ENCODE results near the gene TAF11L12.
"Not testable (repeated sequence)": the region's sequence is repeated elsewhere in the genome, so short reads cannot be mapped to it uniquely, and the experiment has no call there.

Gene TAF11L12

DNA sequence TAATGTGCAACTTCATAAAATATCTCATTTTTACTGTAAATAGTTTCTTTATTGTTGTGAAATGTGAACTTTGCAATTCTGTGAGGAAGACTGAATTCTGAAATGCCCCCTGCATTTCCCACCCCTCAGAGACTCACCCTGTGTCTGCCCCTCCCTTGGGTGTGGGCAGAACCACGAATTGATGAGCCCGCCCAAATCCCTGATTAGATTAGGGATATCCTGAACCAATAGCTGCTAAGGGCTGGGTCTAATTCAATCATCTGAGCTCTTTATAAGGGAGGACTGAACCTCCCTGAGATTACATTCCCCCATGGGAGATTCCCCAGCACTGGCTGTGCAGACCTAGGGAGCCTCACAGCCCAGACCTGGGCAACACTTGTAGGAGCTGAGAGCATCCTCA, at the start of gene TAF11L12:
TAF11L12 (plus strand) TSS at position 301 of the 400 bp plus-strand sequence.
- not testable (repeated sequence) for DNase-seq

DNA sequence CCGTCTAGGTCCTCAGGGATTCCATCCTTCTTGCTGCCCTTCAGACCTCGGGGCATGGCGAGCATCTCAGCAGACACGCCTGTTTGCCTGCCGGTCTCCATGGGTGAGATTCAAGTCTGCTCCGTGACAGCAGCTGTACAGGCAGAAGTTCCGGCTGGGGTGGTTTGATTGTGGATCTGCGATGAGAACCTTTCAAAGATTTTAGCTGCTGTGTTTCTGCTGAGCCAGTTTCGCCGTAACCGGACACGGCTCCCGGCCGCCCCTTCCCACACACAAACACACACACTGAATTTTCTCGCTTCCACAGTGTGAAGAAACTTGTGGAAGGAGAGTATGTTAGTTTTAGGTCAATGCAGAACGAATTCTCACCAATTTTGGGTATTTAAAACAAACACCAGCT, 24.5 kb upstream of the TAF11L12 start, which contains the start of gene TAF11L7:
TAF11L7 (minus strand) TSS at position 101 of the 400 bp plus-strand sequence.
- DNase-seq: not testable (repeated sequence)

DNA sequence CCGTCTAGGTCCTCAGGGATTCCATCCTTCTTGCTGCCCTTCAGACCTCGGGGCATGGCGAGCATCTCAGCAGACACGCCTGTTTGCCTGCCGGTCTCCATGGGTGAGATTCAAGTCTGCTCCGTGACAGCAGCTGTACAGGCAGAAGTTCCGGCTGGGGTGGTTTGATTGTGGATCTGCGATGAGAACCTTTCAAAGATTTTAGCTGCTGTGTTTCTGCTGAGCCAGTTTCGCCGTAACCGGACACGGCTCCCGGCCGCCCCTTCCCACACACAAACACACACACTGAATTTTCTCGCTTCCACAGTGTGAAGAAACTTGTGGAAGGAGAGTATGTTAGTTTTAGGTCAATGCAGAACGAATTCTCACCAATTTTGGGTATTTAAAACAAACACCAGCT, 19.3 kb upstream of the TAF11L12 start, which contains the start of gene TAF11L8:
TAF11L8 (minus strand) TSS at position 101 of the 400 bp plus-strand sequence.
- not testable (repeated sequence) for DNase-seq

DNA sequence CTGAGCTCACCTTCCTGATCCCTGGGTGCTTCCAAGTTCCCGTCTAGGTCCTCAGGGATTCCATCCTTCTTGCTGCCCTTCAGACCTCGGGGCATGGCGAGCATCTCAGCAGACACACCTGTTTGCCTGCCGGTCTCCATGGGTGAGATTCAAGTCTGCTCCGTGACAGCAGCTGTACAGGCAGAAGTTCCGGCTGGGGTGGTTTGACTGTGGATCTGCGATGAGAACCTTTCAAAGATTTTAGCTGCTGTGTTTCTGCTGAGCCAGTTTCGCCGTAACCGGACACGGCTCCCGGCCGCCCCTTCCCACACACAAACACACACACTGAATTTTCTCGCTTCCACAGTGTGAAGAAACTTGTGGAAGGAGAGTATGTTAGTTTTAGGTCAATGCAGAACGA, 15.9 kb upstream of the TAF11L12 start, which contains the start of gene TAF11L9:
TAF11L9 (minus strand) TSS at position 140 of the 400 bp plus-strand sequence.
- not testable (repeated sequence) for DNase-seq

DNA sequence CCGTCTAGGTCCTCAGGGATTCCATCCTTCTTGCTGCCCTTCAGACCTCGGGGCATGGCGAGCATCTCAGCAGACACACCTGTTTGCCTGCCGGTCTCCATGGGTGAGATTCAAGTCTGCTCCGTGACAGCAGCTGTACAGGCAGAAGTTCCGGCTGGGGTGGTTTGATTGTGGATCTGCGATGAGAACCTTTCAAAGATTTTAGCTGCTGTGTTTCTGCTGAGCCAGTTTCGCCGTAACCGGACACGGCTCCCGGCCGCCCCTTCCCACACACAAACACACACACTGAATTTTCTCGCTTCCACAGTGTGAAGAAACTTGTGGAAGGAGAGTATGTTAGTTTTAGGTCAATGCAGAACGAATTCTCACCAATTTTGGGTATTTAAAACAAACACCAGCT, 12.5 kb upstream of the TAF11L12 start, which contains the start of gene TAF11L10:
TAF11L10 (minus strand) TSS at position 101 of the 400 bp plus-strand sequence.
- DNase-seq: not testable (repeated sequence)

DNA sequence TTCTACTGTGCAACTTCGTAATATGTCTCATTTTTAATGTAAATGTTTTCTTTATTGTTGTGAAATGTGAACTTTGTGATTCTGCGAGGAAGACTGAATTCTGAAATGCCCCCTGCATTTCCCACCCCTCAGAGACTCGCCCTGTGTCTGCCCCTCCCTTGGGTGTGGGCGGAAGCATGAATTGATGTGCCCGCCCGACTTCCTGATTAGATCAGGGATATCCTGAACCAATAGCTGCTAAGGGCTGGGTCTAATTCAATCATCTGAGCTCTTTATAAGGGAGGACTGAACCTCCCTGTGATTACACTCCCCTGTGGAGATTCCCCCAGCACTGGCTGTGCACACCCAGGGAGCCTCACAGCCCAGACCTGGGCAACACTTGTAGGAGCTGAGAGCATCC, 6.3 kb upstream of the TAF11L12 start, which contains the start of gene TAF11L11:
TAF11L11 (plus strand) TSS at position 304 of the 400 bp plus-strand sequence.
- not testable (repeated sequence) for DNase-seq

DNA sequence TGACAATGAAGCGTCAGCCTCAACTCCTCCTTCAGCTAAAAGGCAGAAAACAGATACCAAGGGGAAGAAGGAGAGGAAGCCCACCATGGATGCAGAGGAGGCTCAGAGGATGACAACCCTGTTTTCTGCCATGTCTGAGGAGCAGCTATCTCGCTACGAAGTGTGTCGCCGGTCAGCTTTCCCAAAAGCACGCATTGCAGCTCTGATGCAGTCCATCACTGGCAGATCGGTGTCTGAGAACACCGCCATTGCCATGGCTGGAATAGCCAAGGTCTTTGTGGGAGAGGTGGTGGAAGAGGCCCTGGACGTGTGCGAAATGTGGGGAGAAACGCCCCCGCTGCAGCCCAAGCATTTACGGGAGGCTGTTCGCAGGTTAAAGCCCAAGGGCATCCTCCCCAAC, 5.2 kb upstream of the TAF11L12 start:
- DNase-seq: no peak

DNA sequence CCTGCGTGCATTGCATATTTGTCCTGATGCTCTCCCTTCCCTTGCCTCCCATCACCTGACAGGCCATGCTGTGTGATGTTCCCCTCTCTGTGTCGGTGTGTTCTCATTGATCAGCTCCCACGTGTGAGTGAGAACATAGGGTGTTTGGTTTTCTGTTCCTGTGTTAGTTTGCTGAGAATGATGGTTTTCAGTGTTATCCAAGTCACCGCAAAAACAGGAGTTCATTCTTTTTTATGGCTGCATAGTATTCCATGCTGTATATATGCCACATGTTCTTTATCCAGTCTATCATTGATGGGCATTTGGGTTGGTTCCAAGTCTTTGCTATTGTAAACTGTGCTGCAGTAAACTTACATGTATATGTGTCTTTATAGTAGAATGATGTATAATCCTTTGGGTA, 2.7 kb upstream of the TAF11L12 start:
- DNase-seq: not testable (repeated sequence)

DNA sequence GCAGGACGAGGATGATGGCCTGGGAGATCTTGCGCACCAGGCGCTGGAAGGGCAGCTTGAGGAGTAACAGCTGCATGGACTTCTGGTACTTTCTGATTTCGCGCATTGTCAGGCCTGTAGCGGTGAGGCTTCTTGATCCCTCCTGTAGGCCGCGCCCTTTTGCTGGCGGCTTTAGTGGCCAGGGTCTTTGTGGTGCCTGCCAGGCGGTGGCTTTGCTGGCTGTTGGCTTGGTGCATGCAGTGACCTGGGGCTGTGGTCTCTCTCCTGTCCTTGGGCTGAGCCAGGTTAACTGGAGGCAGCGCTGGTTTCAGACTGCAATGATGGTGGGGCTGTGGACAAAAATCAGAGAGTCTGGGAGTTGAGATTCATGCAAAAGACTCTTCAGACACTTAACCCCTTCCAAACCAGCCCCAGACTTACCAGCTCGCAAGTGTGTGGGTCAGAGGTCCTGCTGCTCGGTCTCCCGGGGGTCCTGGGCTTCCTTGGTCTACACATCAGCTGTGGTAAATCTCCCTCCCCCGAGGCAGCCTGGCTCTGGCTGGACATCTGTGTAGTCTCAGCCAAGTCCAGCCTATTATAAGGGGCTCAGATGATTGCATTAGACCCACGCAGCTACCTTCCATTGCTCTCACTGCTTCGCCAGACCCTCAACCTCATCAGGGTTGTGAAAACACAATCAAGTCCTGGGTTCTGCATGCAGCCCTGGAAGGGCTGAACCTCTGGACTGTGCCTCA, 4.8 kb downstream of the TAF11L12 start:
- no peak for DNase-seq

DNA sequence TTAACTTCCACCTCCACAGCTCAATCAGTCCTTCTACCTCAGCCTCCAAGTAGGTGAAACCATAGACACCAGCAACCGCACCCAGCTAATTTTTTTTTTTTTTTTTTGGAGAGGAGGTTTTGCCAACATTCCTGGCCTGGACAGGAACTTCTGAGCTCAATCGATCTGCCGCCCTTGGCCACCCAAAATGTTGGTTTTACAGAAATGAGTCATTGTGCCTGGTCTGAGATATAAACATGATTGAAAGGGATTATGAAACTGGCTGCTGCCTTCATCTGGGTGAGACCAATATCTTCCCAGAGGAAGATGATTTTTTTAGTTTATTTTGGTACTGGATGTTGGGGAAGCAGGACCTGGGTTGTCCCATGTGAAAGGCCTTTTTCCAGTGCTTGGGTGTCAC, 9.2 kb downstream of the TAF11L12 start:
- no peak for DNase-seq

DNA sequence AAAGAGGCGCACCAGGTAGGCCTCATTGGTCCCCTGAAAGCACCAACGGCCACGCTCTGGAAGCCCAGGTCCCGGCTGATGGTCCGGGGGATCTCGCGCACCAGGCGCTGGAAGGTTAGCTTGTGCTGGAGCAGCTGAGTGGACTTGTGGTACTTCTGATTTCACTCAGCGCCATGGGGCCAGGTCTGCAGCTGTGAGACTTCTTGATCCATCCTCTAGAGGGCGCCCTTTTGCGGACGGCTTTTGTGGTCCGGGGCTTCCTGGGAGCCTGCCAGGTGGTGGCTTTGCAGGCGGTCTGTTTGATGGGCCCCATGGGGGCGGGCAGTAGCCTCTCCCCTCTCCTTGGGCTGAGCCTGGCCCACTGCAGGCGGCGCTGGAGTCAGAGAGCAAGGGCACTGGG, 10.4 kb downstream of the TAF11L12 start:
- no peak for DNase-seq

DNA sequence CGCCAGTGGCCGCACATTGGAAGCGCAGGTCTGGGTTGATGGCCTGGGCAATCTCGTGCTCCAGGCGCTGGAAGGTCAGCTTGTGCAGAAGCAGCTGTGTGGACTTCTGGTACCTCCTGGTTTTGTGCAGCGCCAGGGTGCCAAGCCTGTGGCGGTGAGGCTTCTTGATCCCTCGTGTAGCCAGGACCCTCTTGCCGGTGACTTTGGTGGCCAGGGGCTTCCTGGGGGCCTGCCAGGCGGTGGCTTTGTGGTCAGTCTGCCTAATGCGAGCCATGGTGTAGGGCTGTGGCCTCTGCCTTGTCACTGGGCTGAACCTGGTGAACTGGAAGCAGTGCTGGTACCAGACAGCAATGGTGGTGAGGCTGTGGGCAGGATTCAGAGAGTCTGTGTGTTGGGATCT, 15.5 kb downstream of the TAF11L12 start:
- DNase-seq: no peak

DNA sequence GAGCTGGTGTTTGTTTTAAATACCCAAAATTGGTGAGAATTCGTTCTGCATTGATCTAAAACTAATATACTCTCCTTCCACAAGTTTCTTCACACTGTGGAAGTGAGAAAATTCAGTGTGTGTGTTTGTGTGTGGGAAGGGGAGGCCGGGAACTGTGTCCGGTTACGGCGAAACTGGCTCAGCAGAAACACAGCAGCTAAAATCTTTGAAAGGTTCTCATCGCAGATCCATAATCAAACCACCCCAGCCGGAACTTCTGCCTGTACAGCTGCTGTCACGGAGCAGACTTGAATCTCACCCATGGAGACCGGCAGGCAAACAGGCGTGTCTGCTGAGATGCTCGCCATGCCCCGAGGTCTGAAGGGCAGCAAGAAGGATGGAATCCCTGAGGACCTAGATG, 21.6 kb downstream of the TAF11L12 start, which contains the start of gene TAF11L13:
TAF11L13 (plus strand) TSS at position 301 of the 400 bp plus-strand sequence.
- not testable (repeated sequence) for DNase-seq

DNA sequence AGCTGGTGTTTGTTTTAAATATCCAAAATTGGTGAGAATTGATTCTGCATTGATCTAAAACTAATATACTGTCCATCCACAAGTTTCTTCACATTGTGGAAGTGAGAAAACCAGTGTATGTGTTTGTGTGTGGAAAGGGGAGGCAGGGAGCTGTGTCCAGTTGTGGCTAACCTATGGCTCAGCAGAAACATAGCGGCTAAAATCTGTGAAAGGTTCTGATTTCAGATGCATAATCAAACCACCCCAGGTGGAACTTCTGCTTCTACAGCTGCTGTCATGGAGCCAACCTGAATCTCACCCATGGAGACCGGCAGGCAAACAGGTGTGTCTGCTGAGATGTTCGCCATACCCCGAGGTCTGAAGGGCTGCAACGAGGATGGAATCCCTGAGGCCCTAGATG, 24.0 kb downstream of the TAF11L12 start, which contains the start of gene TAF11L14:
TAF11L14 (plus strand) TSS at position 301 of the 400 bp plus-strand sequence.
- no peak for DNase-seq

DNA sequence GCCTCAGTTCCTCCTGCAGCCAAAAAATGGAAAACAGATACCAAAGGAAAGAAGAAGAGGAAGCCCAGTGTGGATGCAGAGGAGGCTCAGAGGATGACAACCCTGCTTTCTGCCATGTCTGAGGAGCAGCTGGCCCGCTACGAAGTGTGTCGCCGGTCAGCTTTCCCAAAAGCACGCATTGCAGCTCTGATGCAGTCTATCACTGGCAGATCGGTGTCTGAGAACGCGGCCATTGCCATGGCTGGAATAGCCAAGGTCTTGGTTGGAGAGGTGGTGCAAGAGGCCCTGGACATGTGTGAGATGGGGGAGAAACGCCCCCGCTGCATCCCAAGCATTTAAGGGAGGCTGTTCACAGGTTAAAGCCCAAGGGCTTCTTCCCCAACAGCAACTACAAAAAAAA, 39.0 kb downstream of the TAF11L12 start:
- not testable (repeated sequence) for DNase-seq

DNA sequence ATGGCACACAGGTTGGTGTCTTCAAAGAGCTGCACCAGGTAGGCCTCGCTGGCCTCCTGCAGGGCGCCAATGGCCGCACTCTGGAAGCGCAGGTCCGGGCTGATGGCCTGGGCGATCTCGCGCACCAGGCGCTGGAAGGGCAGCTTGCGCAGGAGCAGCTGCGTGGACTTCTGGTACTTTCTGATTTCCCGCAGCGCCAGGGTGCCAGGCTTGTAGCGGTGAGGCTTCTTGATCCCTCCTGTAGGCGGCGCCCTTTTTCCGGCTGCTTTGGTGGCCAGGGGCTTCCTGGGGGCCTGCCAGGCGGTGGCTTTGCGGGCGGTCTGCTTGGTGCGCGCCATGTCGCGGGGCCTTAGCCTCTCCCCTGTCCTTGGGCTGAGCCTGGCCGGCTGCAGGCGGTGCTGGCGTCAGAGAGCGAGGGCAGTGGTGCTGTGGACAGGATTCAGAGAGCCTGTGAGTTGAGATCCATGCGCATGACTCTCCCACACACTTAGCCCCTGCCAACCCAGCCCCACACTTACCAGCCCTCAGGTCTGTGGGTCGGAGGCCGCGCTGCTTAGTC, 45.1 kb downstream of the TAF11L12 start:
- DNase-seq: not testable (repeated sequence)

DNA sequence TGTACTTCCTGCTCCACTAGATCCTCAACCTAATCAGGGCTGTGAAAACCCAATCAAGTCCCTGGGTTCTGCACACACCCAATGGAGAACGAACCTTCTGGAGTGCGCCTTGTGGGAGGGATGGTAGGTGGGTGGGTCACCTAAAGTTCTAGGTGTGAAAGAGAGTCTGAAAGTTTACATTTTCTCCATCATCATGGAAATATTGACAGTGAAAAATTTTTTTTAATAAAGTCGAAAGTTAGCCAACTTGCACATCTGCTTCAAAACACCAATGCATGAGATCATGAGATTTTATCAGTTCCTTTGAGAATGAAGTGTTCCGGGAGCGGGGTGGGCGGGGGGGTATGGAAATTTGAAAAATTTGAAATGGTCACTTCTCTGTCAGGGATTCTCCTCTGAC, 45.7 kb downstream of the TAF11L12 start:
- no peak for DNase-seq

All from DMS79 (cell line).